ENCODE results near the gene SLC25A23. TPM values are rescaled to one million over a fixed set of nuclear protein-coding genes. Genes with fewer than 3 reads are reported as not detected.
A peak's percentile ranks its signal among the peaks of the same experiment; 100 is the strongest.

SLC25A23 gene
- polyA plus RNA-seq, 1 donor: 34.2 TPM

GRCh38 chr19:6481541-6482342, 22.1 kb upstream of the SLC25A23 start, which contains the start of gene DENND1C:
TSS of gene DENND1C (minus strand) at chr19:6481787. CDS start at chr19:6481695, 92 bp downstream.
- DNase-seq (ENCODE audit: low read depth): no peak

GRCh38 chr19:6480848-6481415, 21.3 kb upstream of the SLC25A23 start:
- no peak for DNase-seq (ENCODE audit: low read depth)

- no peak for DNase-seq (ENCODE audit: low read depth)
Observed at GRCh38 chr19:6479836-6480398, 20.3 kb upstream of the SLC25A23 start.

- DNase-seq (ENCODE audit: low read depth): no peak
Observed at GRCh38 chr19:6478815-6479214, 19.2 kb upstream of the SLC25A23 start.

- no peak for DNase-seq (ENCODE audit: low read depth)
Observed at GRCh38 chr19:6476896-6477431, 17.4 kb upstream of the SLC25A23 start.

- no peak for DNase-seq (ENCODE audit: low read depth)
Observed at GRCh38 chr19:6476155-6476895, 16.7 kb upstream of the SLC25A23 start.

GRCh38 chr19:6475321-6476108, 15.9 kb upstream of the SLC25A23 start:
- no peak for DNase-seq (ENCODE audit: low read depth)

GRCh38 chr19:6473647-6474046, 14.1 kb upstream of the SLC25A23 start:
- DNase-seq (ENCODE audit: low read depth): no peak

GRCh38 chr19:6472713-6473112, 13.1 kb upstream of the SLC25A23 start:
- DNase-seq (ENCODE audit: low read depth): no peak

GRCh38 chr19:6471076-6471475, 11.5 kb upstream of the SLC25A23 start:
- no peak for DNase-seq (ENCODE audit: low read depth)

- no peak for DNase-seq (ENCODE audit: low read depth)
Observed at GRCh38 chr19:6470173-6470572, 10.6 kb upstream of the SLC25A23 start.

- DNase-seq (ENCODE audit: low read depth): no peak
Observed at GRCh38 chr19:6467384-6467783, 7.8 kb upstream of the SLC25A23 start.

GRCh38 chr19:6466526-6467248, 7.1 kb upstream of the SLC25A23 start:
- DNase-seq (ENCODE audit: low read depth): no peak

- no peak for DNase-seq (ENCODE audit: low read depth)
Observed at GRCh38 chr19:6465663-6466062, 6.1 kb upstream of the SLC25A23 start.

GRCh38 chr19:6465006-6465405, 5.4 kb upstream of the SLC25A23 start:
- no peak for DNase-seq (ENCODE audit: low read depth)

- DNase-seq (ENCODE audit: low read depth): no peak
Observed at GRCh38 chr19:6464070-6464873, 4.7 kb upstream of the SLC25A23 start, which contains the start of gene CRB3. TSS of gene CRB3 (plus strand) at chr19:6464271. CDS start at chr19:6464702, 431 bp downstream.

- peak; percentile 94 for DNase-seq (ENCODE audit: low read depth)
Observed at GRCh38 chr19:6460099-6460884, 700 bp upstream of the SLC25A23 start.

- no peak for DNase-seq (ENCODE audit: low read depth)
Observed at GRCh38 chr19:6458695-6459261, 814 bp downstream of the SLC25A23 start.

Data from forelimb muscle (tissue), 1 donor.